ENCODE measurements around the gene TERB2. TPM values are rescaled to one million over a fixed set of nuclear protein-coding genes. Genes with fewer than 3 reads are reported as not detected.
A peak's percentile ranks its signal among the peaks of the same experiment; 100 is the strongest.
"Not testable (repeated sequence)": the region's sequence is repeated elsewhere in the genome, so short reads cannot be mapped to it uniquely, and the experiment has no call there.

TERB2 gene
- total RNA-seq, 2 donors from 2014 or later: not detected

- H3K9me3 Mint-ChIP-seq; ATAC-seq (replicated peaks); H3K27ac Mint-ChIP-seq; H3K36me3 Mint-ChIP-seq (ENCODE audit: low read depth); H3K4me3 Mint-ChIP-seq; H3K4me1 Mint-ChIP-seq: not testable (repeated sequence)
- peaks cover 16% of the 10 kb centered on the region for H3K27me3 Mint-ChIP-seq
These were observed 30.0 kb downstream of the TERB2 start for GRCh38 chr15:44986346-44987055.

- H3K4me3 Mint-ChIP-seq; H3K9me3 Mint-ChIP-seq; H3K27ac Mint-ChIP-seq; H3K36me3 Mint-ChIP-seq (ENCODE audit: low read depth); H3K4me1 Mint-ChIP-seq: not testable (repeated sequence)
- peaks cover 17% of the 10 kb centered on the region for H3K27me3 Mint-ChIP-seq
- peak; percentile 95 for ATAC-seq (replicated peaks)
These were observed 31.2 kb downstream of the TERB2 start for GRCh38 chr15:44987711-44988110.

GRCh38 chr15:44988184-44988869 is 31.8 kb downstream of the TERB2 start:
- peak; percentile 61 for ATAC-seq (replicated peaks)
- not testable (repeated sequence) for H3K4me1 Mint-ChIP-seq; H3K4me3 Mint-ChIP-seq; H3K9me3 Mint-ChIP-seq; H3K36me3 Mint-ChIP-seq (ENCODE audit: low read depth); H3K27ac Mint-ChIP-seq
- peaks cover 20% of the 10 kb centered on the region for H3K27me3 Mint-ChIP-seq

GRCh38 chr15:44988870-44989219 is 32.4 kb downstream of the TERB2 start:
- peaks cover 18% of the 10 kb centered on the region for H3K27me3 Mint-ChIP-seq
- ATAC-seq (replicated peaks); H3K4me1 Mint-ChIP-seq; H3K27ac Mint-ChIP-seq; H3K9me3 Mint-ChIP-seq; H3K36me3 Mint-ChIP-seq (ENCODE audit: low read depth); H3K4me3 Mint-ChIP-seq: not testable (repeated sequence)

- ATAC-seq (replicated peaks); H3K9me3 Mint-ChIP-seq; H3K4me3 Mint-ChIP-seq; H3K4me1 Mint-ChIP-seq; H3K36me3 Mint-ChIP-seq (ENCODE audit: low read depth); H3K27ac Mint-ChIP-seq: not testable (repeated sequence)
- H3K27me3 Mint-ChIP-seq: peaks cover 12% of the 10 kb centered on the region
These were observed 41.1 kb downstream of the TERB2 start for GRCh38 chr15:44997632-44998031.

GRCh38 chr15:44999105-44999504 is 42.6 kb downstream of the TERB2 start:
- Mint-ChIP-seq H3K27ac (no peak overlapping the region), H3K4me3 (no peak overlapping the region), H3K36me3 (ENCODE audit: low read depth) (no peaks in the 10 kb centered on the region), H3K9me3 (no peaks in the 10 kb centered on the region), H3K4me1 (no peaks in the 10 kb centered on the region), H3K27me3 (peaks cover 9% of the 10 kb centered on the region)
- no peak for ATAC-seq (replicated peaks)

GRCh38 chr15:45001180-45001579 is 44.7 kb downstream of the TERB2 start:
- not testable (repeated sequence) for H3K9me3 Mint-ChIP-seq; H3K27me3 Mint-ChIP-seq; ATAC-seq (replicated peaks); H3K4me1 Mint-ChIP-seq; H3K36me3 Mint-ChIP-seq (ENCODE audit: low read depth); H3K27ac Mint-ChIP-seq; H3K4me3 Mint-ChIP-seq

GRCh38 chr15:45003731-45004410 is 47.4 kb downstream of the TERB2 start:
- H3K36me3 Mint-ChIP-seq (ENCODE audit: low read depth); H3K4me3 Mint-ChIP-seq; H3K4me1 Mint-ChIP-seq; H3K27ac Mint-ChIP-seq; H3K9me3 Mint-ChIP-seq; ATAC-seq (replicated peaks); H3K27me3 Mint-ChIP-seq: not testable (repeated sequence)

- H3K36me3 Mint-ChIP-seq (ENCODE audit: low read depth); H3K27me3 Mint-ChIP-seq; H3K9me3 Mint-ChIP-seq; H3K4me3 Mint-ChIP-seq; H3K4me1 Mint-ChIP-seq; H3K27ac Mint-ChIP-seq: not testable (repeated sequence)
- peak; percentile 60 for ATAC-seq (replicated peaks)
These were observed 48.2 kb downstream of the TERB2 start for GRCh38 chr15:45004590-45005175.

- Mint-ChIP-seq H3K36me3 (ENCODE audit: low read depth) (no peaks in the 10 kb centered on the region), H3K27ac (no peak overlapping the region)
These were observed 52.6 kb downstream of the TERB2 start for GRCh38 chr15:45009046-45009445.

GRCh38 chr15:45015114-45015513 is 58.6 kb downstream of the TERB2 start:
- ATAC-seq (replicated peaks); H3K4me1 Mint-ChIP-seq; H3K36me3 Mint-ChIP-seq (ENCODE audit: low read depth); H3K27ac Mint-ChIP-seq; H3K4me3 Mint-ChIP-seq; H3K9me3 Mint-ChIP-seq: not testable (repeated sequence)
- peaks cover 37% of the 10 kb centered on the region for H3K27me3 Mint-ChIP-seq

More at GRCh38 chr15:45009046-45009445, 52.6 kb downstream of the TERB2 start:
- no peak for ATAC-seq (replicated peaks)
- H3K9me3 Mint-ChIP-seq: no peaks in the 10 kb centered on the region
- H3K27me3 Mint-ChIP-seq: peaks cover 6% of the 10 kb centered on the region
- no peak overlapping the region for H3K4me3 Mint-ChIP-seq
- no peaks in the 10 kb centered on the region for H3K4me1 Mint-ChIP-seq

- H3K36me3 Mint-ChIP-seq (ENCODE audit: low read depth); H3K4me1 Mint-ChIP-seq; H3K4me3 Mint-ChIP-seq; H3K9me3 Mint-ChIP-seq; H3K27ac Mint-ChIP-seq; ATAC-seq (replicated peaks): not testable (repeated sequence)
- H3K27me3 Mint-ChIP-seq: peaks cover 29% of the 10 kb centered on the region
These were observed 63.9 kb downstream of the TERB2 start for GRCh38 chr15:45020222-45020900.

- not testable (repeated sequence) for H3K4me1 Mint-ChIP-seq; ATAC-seq (replicated peaks); H3K9me3 Mint-ChIP-seq; H3K27ac Mint-ChIP-seq; H3K4me3 Mint-ChIP-seq; H3K36me3 Mint-ChIP-seq (ENCODE audit: low read depth)
- H3K27me3 Mint-ChIP-seq: peaks cover 28% of the 10 kb centered on the region
These were observed 64.4 kb downstream of the TERB2 start for GRCh38 chr15:45020901-45021259.

GRCh38 chr15:45021348-45021747 is 64.9 kb downstream of the TERB2 start:
- Mint-ChIP-seq H3K9me3 (no peaks in the 10 kb centered on the region), H3K4me3 (peak overlapping the region; percentile 82), H3K27me3 (peaks cover 28% of the 10 kb centered on the region), H3K36me3 (ENCODE audit: low read depth) (no peaks in the 10 kb centered on the region), H3K4me1 (peaks cover 5% of the 10 kb centered on the region), H3K27ac (no peak overlapping the region)
- ATAC-seq (replicated peaks): no peak
